Measurements from ENCODE around the gene LIMA1.

Gene LIMA1

DNA sequence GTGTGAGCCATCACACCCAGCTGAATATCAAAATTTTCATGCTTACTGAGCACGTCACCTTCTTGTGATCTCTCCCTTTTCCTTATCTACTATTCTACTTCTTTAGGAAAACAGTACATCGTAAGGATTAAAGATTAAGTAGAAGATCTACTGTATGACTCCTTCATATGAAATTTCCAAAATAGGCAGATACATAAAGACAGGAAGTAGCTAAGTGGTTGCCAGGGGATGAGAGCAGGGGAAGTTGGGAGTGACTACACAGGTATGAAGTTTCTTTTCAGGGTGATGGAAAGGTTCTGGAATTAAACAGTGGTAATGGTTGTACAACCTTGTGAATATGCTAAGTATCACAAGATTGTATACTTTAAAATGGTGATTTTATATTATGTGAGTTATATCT lies 79.6 kb downstream of the LIMA1 start:
- H2AFZ ChIP-seq (ENCODE audit: low read depth, low read length), result no peak overlapping the region
- no peak overlapping the region for H3K9ac ChIP-seq (ENCODE audit: low read depth, low read length)
- no peaks in the 10 kb centered on the region for H3K79me2 ChIP-seq (ENCODE audit: insufficient read depth, low read length)
- ATAC-seq (ENCODE audit: insufficient read depth, low read depth), result no peak
- H3K27ac ChIP-seq (ENCODE audit: low read length), result no peak overlapping the region
- TF ChIP-seq EZH2 (IDR thresholded peaks at IDR 0.05; ENCODE audit: borderline replicate concordance, low read depth, low read length, severe bottlenecking), result no peak
- TF ChIP-seq, protein P1, sequence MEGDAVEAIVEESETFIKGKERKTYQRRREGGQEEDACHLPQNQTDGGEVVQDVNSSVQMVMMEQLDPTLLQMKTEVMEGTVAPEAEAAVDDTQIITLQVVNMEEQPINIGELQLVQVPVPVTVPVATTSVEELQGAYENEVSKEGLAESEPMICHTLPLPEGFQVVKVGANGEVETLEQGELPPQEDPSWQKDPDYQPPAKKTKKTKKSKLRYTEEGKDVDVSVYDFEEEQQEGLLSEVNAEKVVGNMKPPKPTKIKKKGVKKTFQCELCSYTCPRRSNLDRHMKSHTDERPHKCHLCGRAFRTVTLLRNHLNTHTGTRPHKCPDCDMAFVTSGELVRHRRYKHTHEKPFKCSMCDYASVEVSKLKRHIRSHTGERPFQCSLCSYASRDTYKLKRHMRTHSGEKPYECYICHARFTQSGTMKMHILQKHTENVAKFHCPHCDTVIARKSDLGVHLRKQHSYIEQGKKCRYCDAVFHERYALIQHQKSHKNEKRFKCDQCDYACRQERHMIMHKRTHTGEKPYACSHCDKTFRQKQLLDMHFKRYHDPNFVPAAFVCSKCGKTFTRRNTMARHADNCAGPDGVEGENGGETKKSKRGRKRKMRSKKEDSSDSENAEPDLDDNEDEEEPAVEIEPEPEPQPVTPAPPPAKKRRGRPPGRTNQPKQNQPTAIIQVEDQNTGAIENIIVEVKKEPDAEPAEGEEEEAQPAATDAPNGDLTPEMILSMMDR (IDR thresholded peaks at IDR 0.05; ENCODE audit: borderline replicate concordance, extremely low read depth, low read length, poor library complexity, severe bottlenecking), result no peak
- no peaks in the 10 kb centered on the region for H3K4me1 ChIP-seq (ENCODE audit: insufficient read depth, low read length)
- no peak overlapping the region for H3K4me2 ChIP-seq (ENCODE audit: insufficient read depth, low read length)
- DNase-seq, result no peak
- peaks cover 27% of the 10 kb centered on the region for H3K36me3 ChIP-seq (ENCODE audit: insufficient read depth, low read length)
- no peaks in the 10 kb centered on the region for H4K20me1 ChIP-seq (ENCODE audit: insufficient read depth, low read length)
- no peaks in the 10 kb centered on the region for H3K27me3 ChIP-seq (ENCODE audit: insufficient read depth, low read length, poor library complexity)
- no peaks in the 10 kb centered on the region for H3K9me3 ChIP-seq (ENCODE audit: insufficient read depth, low read length, severe bottlenecking)
- no peak overlapping the region for H3K4me3 ChIP-seq (ENCODE audit: low read depth in 1 of 2, low read length in 2 of 2)

GRCh38 chr12:50201987-50202521 lies 81.3 kb downstream of the LIMA1 start:
- no peak overlapping the region for H3K4me2 ChIP-seq (ENCODE audit: insufficient read depth, low read length)
- H3K36me3 ChIP-seq (ENCODE audit: insufficient read depth, low read length), result peaks cover 35% of the 10 kb centered on the region
- H4K20me1 ChIP-seq (ENCODE audit: insufficient read depth, low read length), result no peaks in the 10 kb centered on the region
- no peaks in the 10 kb centered on the region for H3K27me3 ChIP-seq (ENCODE audit: insufficient read depth, low read length, poor library complexity)
- H3K4me1 ChIP-seq (ENCODE audit: insufficient read depth, low read length), result no peaks in the 10 kb centered on the region
- no peak overlapping the region for H3K27ac ChIP-seq (ENCODE audit: low read length)
- no peak overlapping the region for H3K4me3 ChIP-seq (ENCODE audit: low read depth in 1 of 2, low read length in 2 of 2)
- no peaks in the 10 kb centered on the region for H3K9me3 ChIP-seq (ENCODE audit: insufficient read depth, low read length, severe bottlenecking)
- H3K79me2 ChIP-seq (ENCODE audit: insufficient read depth, low read length), result no peaks in the 10 kb centered on the region
- DNase-seq (no peak), ATAC-seq (ENCODE audit: insufficient read depth, low read depth) (no peak)
- TF ChIP-seq EZH2 (IDR thresholded peaks at IDR 0.05; ENCODE audit: borderline replicate concordance, low read depth, low read length, severe bottlenecking), result no peak
- TF ChIP-seq, protein P1 (IDR thresholded peaks at IDR 0.05; ENCODE audit: borderline replicate concordance, extremely low read depth, low read length, poor library complexity, severe bottlenecking), result no peak
- H3K9ac ChIP-seq (ENCODE audit: low read depth, low read length), result no peak overlapping the region
- H2AFZ ChIP-seq (ENCODE audit: low read depth, low read length), result no peak overlapping the region

DNA sequence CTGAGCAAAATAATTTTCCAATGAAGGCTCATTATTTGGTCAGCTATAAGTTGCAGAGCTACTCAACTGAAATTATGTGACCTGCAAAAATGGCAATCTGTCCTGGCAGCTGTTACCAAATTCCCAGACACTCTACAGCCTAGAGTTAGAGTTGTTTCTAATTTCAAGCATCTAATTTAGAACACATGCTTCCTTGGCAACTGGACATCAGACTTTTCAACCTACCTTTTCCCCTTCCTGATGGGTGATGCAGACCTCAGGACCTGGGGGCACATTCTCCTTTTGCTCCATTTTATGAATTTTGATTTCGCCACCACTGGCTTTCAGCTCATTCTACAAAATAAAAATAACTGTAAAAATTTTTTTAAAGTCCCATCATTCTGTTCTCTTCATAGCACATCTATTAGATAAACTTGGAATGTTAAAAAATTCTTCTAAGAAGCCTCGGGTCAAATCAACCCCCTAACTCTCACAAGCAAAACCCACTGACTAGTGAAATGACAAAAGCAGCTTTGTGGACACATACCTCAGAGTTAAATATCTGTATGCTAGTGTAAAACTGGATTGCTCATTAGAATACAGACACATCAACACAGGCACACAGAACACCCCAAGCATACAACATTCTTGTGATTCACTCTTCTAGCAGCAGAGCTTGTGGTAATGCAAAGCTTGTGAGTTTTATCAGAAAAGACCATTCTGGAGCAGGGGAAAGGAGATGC lies 82.6 kb downstream of the LIMA1 start:
- no peaks in the 10 kb centered on the region for H3K27me3 ChIP-seq (ENCODE audit: insufficient read depth, low read length, poor library complexity)
- no peak for DNase-seq
- H3K4me1 ChIP-seq (ENCODE audit: insufficient read depth, low read length), result no peaks in the 10 kb centered on the region
- H3K27ac ChIP-seq (ENCODE audit: low read length), result no peak overlapping the region
- H3K4me3 ChIP-seq (ENCODE audit: low read depth in 1 of 2, low read length in 2 of 2), result no peak overlapping the region
- H3K9ac ChIP-seq (ENCODE audit: low read depth, low read length), result no peak overlapping the region
- H3K79me2 ChIP-seq (ENCODE audit: insufficient read depth, low read length), result no peaks in the 10 kb centered on the region
- no peak overlapping the region for H2AFZ ChIP-seq (ENCODE audit: low read depth, low read length)
- H3K36me3 ChIP-seq (ENCODE audit: insufficient read depth, low read length), result peaks cover 35% of the 10 kb centered on the region
- no peaks in the 10 kb centered on the region for H4K20me1 ChIP-seq (ENCODE audit: insufficient read depth, low read length)
- no peak for TF ChIP-seq EZH2 (IDR thresholded peaks at IDR 0.05; ENCODE audit: borderline replicate concordance, low read depth, low read length, severe bottlenecking)
- TF ChIP-seq, protein P1 (IDR thresholded peaks at IDR 0.05; ENCODE audit: borderline replicate concordance, extremely low read depth, low read length, poor library complexity, severe bottlenecking), result no peak
- H3K4me2 ChIP-seq (ENCODE audit: insufficient read depth, low read length), result no peak overlapping the region
- ATAC-seq (ENCODE audit: insufficient read depth, low read depth), result no peak
- no peaks in the 10 kb centered on the region for H3K9me3 ChIP-seq (ENCODE audit: insufficient read depth, low read length, severe bottlenecking)

Measured in DND-41 (cell line).